Measurements from ENCODE around the gene PEX14.
A peak's percentile ranks its signal among the peaks of the same experiment; 100 is the strongest.

Gene PEX14

DNA sequence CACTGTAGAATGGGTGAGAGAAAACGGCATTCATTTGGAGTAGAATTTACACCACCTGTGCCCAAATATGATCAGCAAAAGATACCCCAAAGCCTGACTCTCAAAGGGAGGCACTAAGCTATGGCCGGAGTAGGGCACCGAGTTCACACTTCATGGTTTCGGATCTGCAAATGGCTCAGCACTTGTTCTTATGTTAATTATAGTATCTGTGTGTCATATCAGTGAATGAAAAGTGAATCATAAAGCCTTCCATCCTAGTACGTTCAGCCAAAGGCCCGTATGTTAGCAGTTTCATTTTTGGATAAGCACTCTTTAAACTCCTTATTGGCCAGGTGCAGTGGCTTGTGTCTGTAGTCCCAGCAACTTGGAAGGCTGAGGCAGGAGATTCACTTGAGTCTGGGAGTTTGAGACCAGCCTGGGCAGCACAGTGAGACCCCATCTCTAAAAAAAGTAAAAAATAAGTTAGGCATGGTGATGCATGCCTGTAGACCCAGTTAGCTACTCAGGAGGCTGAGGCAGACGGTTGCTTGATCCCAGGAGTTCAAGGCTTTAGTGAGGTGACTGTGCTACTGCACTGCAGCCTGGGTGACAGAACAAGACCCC, 29.9 kb upstream of the PEX14 start:
- Histone ChIP-seq H4K20me1 (peaks cover 0 to under 1% (median 0%) of the 10 kb centered on the region in 11 experiments; a peak in 1 of 22 replicates), H3K27me3 (no peaks in the 10 kb centered on the region), H3K36me3 (peaks cover 0 to 80% (median 28%) of the 10 kb centered on the region in 11 experiments; a peak in 16 of 22 replicates), H3K4me3 (no peak overlapping the region), H3K27ac (no peak overlapping the region), H3K9me3 (replicated peaks in 1 of 11) (no peaks in the 10 kb centered on the region), H3K4me2 (no peak overlapping the region), H3K9ac (no peak overlapping the region), H3K4me1 (no peaks in the 10 kb centered on the region)
- TF ChIP-seq Cebpa-rat (IDR thresholded peaks at IDR 0.05), result no peak

GRCh38 chr1:10446790-10447422, 27.8 kb upstream of the PEX14 start:
- no peaks in the 10 kb centered on the region for H3K4me1 ChIP-seq
- H4K20me1 ChIP-seq, result peaks cover 0 to 3% (median 0%) of the 10 kb centered on the region in 11 experiments; a peak in 1 of 22 replicates
- TF ChIP-seq Cebpa-rat (IDR thresholded peaks at IDR 0.05), result no peak
- no peak overlapping the region for H3K9ac ChIP-seq
- no peak overlapping the region for H3K4me2 ChIP-seq
- H3K9me3 ChIP-seq (replicated peaks in 1 of 11), result no peaks in the 10 kb centered on the region
- H3K27ac ChIP-seq, result no peak overlapping the region
- peaks cover 0 to 62% (median 21%) of the 10 kb centered on the region in 11 experiments; a peak in 15 of 22 replicates for H3K36me3 ChIP-seq
- no peak overlapping the region for H3K4me3 ChIP-seq
- no peaks in the 10 kb centered on the region for H3K27me3 ChIP-seq

DNA sequence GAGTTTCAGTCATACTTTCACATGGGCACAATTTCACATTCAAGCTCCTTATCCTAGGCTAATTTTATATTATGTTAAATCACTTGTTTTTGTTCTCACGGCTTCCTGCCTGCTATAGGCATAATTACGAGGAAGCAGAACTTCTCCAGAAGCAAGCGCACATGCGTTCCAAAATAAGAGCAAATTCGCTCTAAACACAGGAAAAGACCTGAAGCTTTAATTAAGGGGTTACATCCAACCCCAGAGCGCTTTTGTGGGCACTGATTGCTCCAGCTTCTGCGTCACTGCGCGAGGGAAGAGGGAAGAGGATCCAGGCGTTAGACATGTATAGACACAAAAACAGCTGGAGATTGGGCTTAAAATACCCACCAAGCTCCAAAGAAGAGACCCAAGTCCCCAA, 25.0 kb upstream of the PEX14 start, which contains the start of gene CORT:
Gene CORT, plus strand, starts transcription at position 281 of the 400 bp plus-strand sequence. CDS start 193 bp downstream, outside the sequence.
- Histone ChIP-seq H3K4me1 (no peaks in the 10 kb centered on the region), H3K27me3 (no peaks in the 10 kb centered on the region), H3K36me3 (peaks cover 0 to 50% (median 8%) of the 10 kb centered on the region in 11 experiments; a peak in 12 of 22 replicates), H4K20me1 (peaks cover 0 to 3% (median 0%) of the 10 kb centered on the region in 11 experiments; a peak in 1 of 22 replicates), H3K27ac (no peak within 1 kb of the TSS), H3K9me3 (replicated peaks in 1 of 11) (peaks cover 0 to 1% (median 0%) of the 10 kb centered on the region in 11 experiments; a peak in 1 of 22 replicates), H3K4me3 (no peak within 1 kb of the TSS), H3K9ac (no peak within 1 kb of the TSS), H3K4me2 (no peak within 1 kb of the TSS)
- TF ChIP-seq Cebpa-rat (IDR thresholded peaks at IDR 0.05), result no peak

GRCh38 chr1:10450156-10450814, 24.5 kb upstream of the PEX14 start:
- Histone ChIP-seq H3K27ac (no peak overlapping the region), H3K9ac (no peak overlapping the region), H3K36me3 (peaks cover 0 to 49% (median 6%) of the 10 kb centered on the region in 11 experiments; a peak in 10 of 22 replicates), H3K27me3 (no peaks in the 10 kb centered on the region), H3K4me2 (no peak overlapping the region), H3K4me1 (no peaks in the 10 kb centered on the region), H3K9me3 (replicated peaks in 1 of 11) (peaks cover 0 to 3% (median 0%) of the 10 kb centered on the region in 11 experiments; a peak in 1 of 22 replicates), H3K4me3 (no peak overlapping the region), H4K20me1 (peaks cover 0 to 3% (median 0%) of the 10 kb centered on the region in 11 experiments; a peak in 1 of 22 replicates)
- TF ChIP-seq Cebpa-rat (IDR thresholded peaks at IDR 0.05), result no peak

DNA sequence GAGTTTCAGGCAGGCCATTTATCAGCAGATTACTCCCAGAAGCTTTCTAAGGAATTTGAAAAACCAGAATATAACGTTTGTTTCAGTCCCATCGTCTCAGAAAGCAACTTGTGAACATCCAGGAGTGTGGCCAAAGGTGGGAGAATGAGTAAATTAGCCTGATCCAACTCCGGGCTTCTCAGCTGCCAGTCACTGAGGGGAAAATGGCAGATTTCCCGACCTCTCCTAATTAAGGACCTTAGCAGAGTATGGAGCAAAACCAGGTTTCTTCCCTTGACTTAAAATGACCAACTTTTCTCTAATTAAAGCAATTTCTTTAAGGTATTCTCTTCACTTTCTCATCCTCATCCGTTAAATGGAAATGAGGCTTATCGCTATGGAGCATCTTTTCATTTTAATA, 23.9 kb upstream of the PEX14 start:
- Histone ChIP-seq H3K9me3 (replicated peaks in 1 of 11) (peaks cover 0 to 3% (median 0%) of the 10 kb centered on the region in 11 experiments; a peak in 1 of 22 replicates), H4K20me1 (peaks cover 0 to 3% (median 0%) of the 10 kb centered on the region in 11 experiments; a peak in 1 of 22 replicates), H3K4me1 (no peaks in the 10 kb centered on the region), H3K4me2 (no peak overlapping the region), H3K27ac (no peak overlapping the region), H3K9ac (no peak overlapping the region), H3K4me3 (no peak overlapping the region), H3K36me3 (peaks cover 0 to 49% (median 11%) of the 10 kb centered on the region in 11 experiments; a peak in 12 of 22 replicates), H3K27me3 (no peaks in the 10 kb centered on the region)
- TF ChIP-seq Cebpa-rat (IDR thresholded peaks at IDR 0.05), result no peak

GRCh38 chr1:10451287-10451686, 23.5 kb upstream of the PEX14 start:
- Histone ChIP-seq H3K27ac (no peak overlapping the region), H3K4me2 (no peak overlapping the region), H3K9me3 (replicated peaks in 1 of 11) (peaks cover 0 to 3% (median 0%) of the 10 kb centered on the region in 11 experiments; a peak in 1 of 22 replicates), H3K36me3 (peaks cover 0 to 49% (median 10%) of the 10 kb centered on the region in 11 experiments; a peak in 12 of 22 replicates), H4K20me1 (peaks cover 0 to 3% (median 0%) of the 10 kb centered on the region in 11 experiments; a peak in 1 of 22 replicates), H3K27me3 (no peaks in the 10 kb centered on the region), H3K9ac (no peak overlapping the region), H3K4me1 (0 out of 20 replicates have a peak, but pooled peaks cover 0 to 2% (median 0%) of the 10 kb centered on the region in 10 experiments), H3K4me3 (no peak overlapping the region)
- no peak for TF ChIP-seq Cebpa-rat (IDR thresholded peaks at IDR 0.05)

DNA sequence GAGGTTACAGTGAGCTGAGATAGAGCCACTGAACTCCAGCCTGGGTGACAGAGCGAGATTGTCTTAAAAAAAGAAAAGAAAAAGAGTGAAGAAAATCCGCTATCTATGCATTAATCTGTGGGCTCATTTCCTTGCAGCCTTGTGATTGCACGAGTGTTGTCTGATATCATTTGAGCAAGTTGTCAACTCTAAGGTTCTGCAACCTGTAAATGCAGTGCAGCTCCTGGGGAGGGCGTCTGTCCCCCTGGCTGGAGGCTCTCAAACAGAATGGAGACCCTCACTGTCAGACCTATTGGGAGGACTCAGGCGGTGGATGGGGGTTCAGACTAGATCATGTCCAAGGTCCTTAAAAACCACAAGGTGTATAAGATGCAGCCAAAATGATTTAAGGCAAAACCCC, 18.7 kb upstream of the PEX14 start:
- Histone ChIP-seq H4K20me1 (no peaks in the 10 kb centered on the region), H3K4me1 (peaks cover 8 to 32% (median 28%) of the 10 kb centered on the region in 10 experiments; a peak in 18 of 20 replicates)

GRCh38 chr1:10456661-10457060, 18.1 kb upstream of the PEX14 start:
- H3K36me3 ChIP-seq, result peaks cover 11 to 65% (median 40%) of the 10 kb centered on the region in 11 experiments; a peak in 20 of 22 replicates
- H3K9me3 ChIP-seq (replicated peaks in 1 of 11), result peaks cover 0 to 3% (median 0%) of the 10 kb centered on the region in 11 experiments; a peak in 1 of 22 replicates
- no peak overlapping the region for H3K4me3 ChIP-seq
- H3K27ac ChIP-seq, result peak overlapping the region in 7 of 11 experiments; percentile 29 to 73 (median 58); a peak in 13 of 22 replicates
- H3K4me1 ChIP-seq, result peaks cover 8 to 32% (median 28%) of the 10 kb centered on the region in 10 experiments; a peak in 18 of 20 replicates
- no peaks in the 10 kb centered on the region for H4K20me1 ChIP-seq
- no peak for TF ChIP-seq Cebpa-rat (IDR thresholded peaks at IDR 0.05)
- H3K27me3 ChIP-seq, result no peaks in the 10 kb centered on the region
- H3K4me2 ChIP-seq, result peak overlapping the region in 8 of 11 experiments; percentile 47 to 74 (median 66); a peak in 14 of 22 replicates
- peak overlapping the region in 4 of 11 experiments; percentile 18 to 56 (median 20); a peak in 3 of 22 replicates for H3K9ac ChIP-seq

More for the DNA sequence above, 18.7 kb upstream of the PEX14 start:
- no peak for TF ChIP-seq Cebpa-rat (IDR thresholded peaks at IDR 0.05)
- no peak overlapping the region for H3K9ac ChIP-seq
- H3K4me2 ChIP-seq, result no peak overlapping the region
- H3K9me3 ChIP-seq (replicated peaks in 1 of 11), result peaks cover 0 to 3% (median 0%) of the 10 kb centered on the region in 11 experiments; a peak in 1 of 22 replicates
- H3K36me3 ChIP-seq, result peaks cover 5 to 59% (median 34%) of the 10 kb centered on the region in 11 experiments; a peak in 20 of 22 replicates
- H3K4me3 ChIP-seq, result no peak overlapping the region
- no peak overlapping the region for H3K27ac ChIP-seq
- no peaks in the 10 kb centered on the region for H3K27me3 ChIP-seq

Measured in BLaER1 treated with 17β-estradiol and CSF1 and Interleukin-3, amounts not matched to agents 10 nM and 100 nM (cell line).